Neutrophil (primary cell): Measurements from ENCODE around the gene GRK3.
"Not testable (repeated sequence)": the region's sequence is repeated elsewhere in the genome, so short reads cannot be mapped to it uniquely, and the experiment has no call there.

Source experiments
- H3K27ac ChIP-seq: fragments of 200-600 bp; sonication (generic); 2 replicates; pipeline ENCODE4 v1.5.1; 2016; ENCODE audit warnings: mild to moderate bottlenecking, moderate library complexity
- H3K27me3 ChIP-seq: fragments of 200-600 bp; sonication (generic); 2 replicates; pipeline ENCODE4 v1.6.0; 2016; ENCODE audit warnings: mild to moderate bottlenecking
- H3K36me3 ChIP-seq: fragments of 200-600 bp; sonication (generic); 2 replicates; pipeline ENCODE4 v1.5.1; 2017
- H3K4me1 ChIP-seq, 2 experiments: fragments of 200-600 bp in 1 of 2; sonication (generic) in 1 of 2; 1 replicate in 1 of 2; 2 replicates in 1 of 2; pipeline versions ENCODE4 v1.5.1 to v1.6.1; 2013 to 2016; ENCODE audit warnings: low read depth in 1 of 2, low read length in 1 of 2, mild to moderate bottlenecking in 1 of 2, moderate library complexity in 1 of 2; ENCODE audit not compliant: control insufficient read depth in 1 of 2, insufficient read depth in 1 of 2
- H3K4me3 ChIP-seq, 2 experiments: fragments of 200-600 bp in 1 of 2; sonication (generic) in 1 of 2; 1 replicate in 1 of 2; 2 replicates in 1 of 2; pipeline ENCODE4 v1.5.1; 2013 to 2016; ENCODE audit warnings: low read depth in 1 of 2, low read length in 1 of 2, mild to moderate bottlenecking in 1 of 2, moderate library complexity in 1 of 2
- H3K9me3 ChIP-seq: fragments of 200-600 bp; sonication (generic); 2 replicates; pipeline ENCODE4 v1.5.1; 2016
- TF ChIP-seq, protein P1 (sequence below): fragments of 200-600 bp; sonication (generic); IDR thresholded peaks from 2 replicates; pipeline ENCODE4 v1.5.1; 2016; ENCODE audit warnings: antibody characterized with exemption

GRK3 gene

DNA sequence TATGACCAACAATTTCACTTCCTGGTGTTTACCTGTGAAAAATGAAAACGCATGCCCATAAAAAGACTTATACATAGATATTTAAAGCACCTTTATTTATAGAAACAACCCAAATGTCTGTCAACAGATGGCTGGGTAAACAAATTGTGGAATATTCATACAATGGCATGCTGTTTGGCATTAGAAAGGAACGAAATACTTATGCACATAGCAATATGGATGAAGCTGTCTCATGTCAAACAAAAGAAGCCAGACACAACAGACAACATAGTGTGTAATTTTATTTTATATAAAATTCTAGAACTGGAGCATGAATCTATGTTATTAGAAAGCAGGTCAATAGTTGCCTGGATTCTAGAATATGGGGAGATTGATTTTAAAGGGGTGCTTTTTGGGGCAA lies 38.0 kb downstream of the GRK3 start:
- TF ChIP-seq, protein P1, sequence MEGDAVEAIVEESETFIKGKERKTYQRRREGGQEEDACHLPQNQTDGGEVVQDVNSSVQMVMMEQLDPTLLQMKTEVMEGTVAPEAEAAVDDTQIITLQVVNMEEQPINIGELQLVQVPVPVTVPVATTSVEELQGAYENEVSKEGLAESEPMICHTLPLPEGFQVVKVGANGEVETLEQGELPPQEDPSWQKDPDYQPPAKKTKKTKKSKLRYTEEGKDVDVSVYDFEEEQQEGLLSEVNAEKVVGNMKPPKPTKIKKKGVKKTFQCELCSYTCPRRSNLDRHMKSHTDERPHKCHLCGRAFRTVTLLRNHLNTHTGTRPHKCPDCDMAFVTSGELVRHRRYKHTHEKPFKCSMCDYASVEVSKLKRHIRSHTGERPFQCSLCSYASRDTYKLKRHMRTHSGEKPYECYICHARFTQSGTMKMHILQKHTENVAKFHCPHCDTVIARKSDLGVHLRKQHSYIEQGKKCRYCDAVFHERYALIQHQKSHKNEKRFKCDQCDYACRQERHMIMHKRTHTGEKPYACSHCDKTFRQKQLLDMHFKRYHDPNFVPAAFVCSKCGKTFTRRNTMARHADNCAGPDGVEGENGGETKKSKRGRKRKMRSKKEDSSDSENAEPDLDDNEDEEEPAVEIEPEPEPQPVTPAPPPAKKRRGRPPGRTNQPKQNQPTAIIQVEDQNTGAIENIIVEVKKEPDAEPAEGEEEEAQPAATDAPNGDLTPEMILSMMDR, result no peak
- Histone ChIP-seq H3K27ac (no peak overlapping the region), H3K27me3 (no peaks in the 10 kb centered on the region), H3K36me3 (no peaks in the 10 kb centered on the region), H3K9me3 (no peaks in the 10 kb centered on the region), H3K4me1 (no peaks in the 10 kb centered on the region), H3K4me3 (no peak overlapping the region)

- TF ChIP-seq, protein P1, result no peak
- Histone ChIP-seq H3K4me3 (no peak overlapping the region), H3K36me3 (no peaks in the 10 kb centered on the region), H3K27me3 (no peaks in the 10 kb centered on the region), H3K9me3 (no peaks in the 10 kb centered on the region), H3K27ac (no peak overlapping the region), H3K4me1 (no peaks in the 10 kb centered on the region)
Observed at GRCh38 chr22:25602916-25603315, 38.4 kb downstream of the GRK3 start.

- not testable (repeated sequence) for H3K4me1 ChIP-seq, H3K36me3 ChIP-seq, H3K4me3 ChIP-seq, H3K27ac ChIP-seq, H3K9me3 ChIP-seq, H3K27me3 ChIP-seq
Observed at GRCh38 chr22:25605146-25605545, 40.7 kb downstream of the GRK3 start.

DNA sequence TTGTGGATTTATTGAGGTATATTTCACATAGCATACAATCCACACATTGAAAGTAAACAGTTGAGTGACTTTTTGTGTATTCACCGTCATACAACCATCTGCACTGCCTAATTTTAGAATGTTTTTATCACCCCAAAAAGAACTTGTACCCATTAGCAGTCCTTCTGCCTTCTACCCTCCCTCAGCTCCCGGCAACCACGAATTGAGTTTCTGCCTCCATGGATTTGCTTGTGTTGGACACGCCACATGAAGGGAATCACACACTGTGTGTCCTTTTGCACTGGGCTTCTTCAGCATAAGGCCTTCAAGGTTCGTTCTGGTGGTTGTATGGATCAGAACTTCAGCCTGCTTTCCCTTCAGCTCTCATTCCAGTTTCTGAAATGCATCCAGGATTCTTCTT lies 41.1 kb downstream of the GRK3 start:
- H3K27me3 ChIP-seq, H3K27ac ChIP-seq, H3K36me3 ChIP-seq, H3K4me1 ChIP-seq, H3K9me3 ChIP-seq, H3K4me3 ChIP-seq: not testable (repeated sequence)

DNA sequence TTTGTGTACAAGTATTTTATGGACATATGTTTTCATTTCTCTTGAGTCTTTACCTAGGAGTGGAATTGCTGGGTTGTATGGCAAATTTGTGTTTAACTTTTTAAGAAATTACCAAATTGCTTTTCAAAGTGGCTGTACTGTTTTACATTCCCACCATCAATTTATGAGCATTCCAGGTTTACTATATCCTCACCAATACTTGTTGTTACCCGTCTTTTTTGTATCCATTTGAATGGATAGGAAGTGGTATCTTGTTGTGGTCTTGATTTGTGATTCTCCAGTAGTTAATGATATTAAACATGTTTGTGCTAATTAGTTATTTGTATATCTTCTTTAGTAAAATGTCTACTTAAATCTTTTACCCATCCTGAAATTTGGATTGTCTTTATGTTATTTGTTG lies 46.8 kb downstream of the GRK3 start:
- not testable (repeated sequence) for H3K9me3 ChIP-seq, H3K4me1 ChIP-seq, H3K36me3 ChIP-seq, H3K27me3 ChIP-seq, H3K27ac ChIP-seq, H3K4me3 ChIP-seq

DNA sequence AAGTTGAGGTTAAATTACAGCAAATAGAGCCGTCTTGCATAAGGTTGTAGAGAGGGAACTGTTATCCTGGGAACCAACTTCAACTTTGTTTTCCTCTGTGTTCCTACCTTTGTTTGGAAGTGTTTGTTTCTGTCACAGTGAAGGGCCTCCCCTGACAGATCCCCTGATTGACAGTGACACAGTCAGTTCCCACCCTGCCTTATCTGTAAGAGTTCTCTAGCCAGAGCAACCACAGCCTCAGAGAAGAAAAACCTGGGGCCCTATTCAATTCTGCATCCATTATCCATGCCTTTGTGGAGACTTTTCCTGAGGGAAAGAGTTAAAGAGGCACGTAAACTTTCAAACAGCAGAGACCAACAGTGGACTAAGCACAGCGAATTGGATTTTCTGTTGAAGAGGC lies 48.7 kb downstream of the GRK3 start:
- not testable (repeated sequence) for H3K4me3 ChIP-seq, H3K36me3 ChIP-seq, H3K4me1 ChIP-seq, H3K27me3 ChIP-seq, H3K27ac ChIP-seq, H3K9me3 ChIP-seq

DNA sequence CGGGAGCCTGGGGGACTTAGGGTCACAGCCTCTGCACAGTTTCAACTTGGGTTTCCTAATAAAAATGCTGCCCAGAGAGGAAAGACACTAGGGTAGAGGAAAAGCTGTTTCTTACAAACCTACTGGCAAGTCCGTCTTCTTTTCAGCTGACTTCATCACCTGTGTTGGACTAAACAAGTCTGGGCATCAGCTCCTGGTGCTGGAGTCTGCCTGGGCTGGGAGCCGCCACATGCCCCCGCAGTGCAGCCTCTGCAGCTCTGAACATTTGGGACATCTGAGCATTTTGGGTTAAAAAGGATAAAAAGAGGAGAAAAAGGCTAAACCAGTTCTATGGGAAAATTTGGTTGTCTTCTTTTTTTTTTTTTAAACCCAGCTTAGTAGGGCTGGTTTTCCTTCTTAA lies 49.1 kb downstream of the GRK3 start:
- not testable (repeated sequence) for H3K36me3 ChIP-seq, H3K4me3 ChIP-seq, H3K27ac ChIP-seq, H3K9me3 ChIP-seq, H3K4me1 ChIP-seq, H3K27me3 ChIP-seq

- not testable (repeated sequence) for H3K27me3 ChIP-seq, H3K4me1 ChIP-seq, H3K36me3 ChIP-seq, H3K27ac ChIP-seq, H3K9me3 ChIP-seq, H3K4me3 ChIP-seq
Observed at GRCh38 chr22:25614791-25615190, 50.3 kb downstream of the GRK3 start.

DNA sequence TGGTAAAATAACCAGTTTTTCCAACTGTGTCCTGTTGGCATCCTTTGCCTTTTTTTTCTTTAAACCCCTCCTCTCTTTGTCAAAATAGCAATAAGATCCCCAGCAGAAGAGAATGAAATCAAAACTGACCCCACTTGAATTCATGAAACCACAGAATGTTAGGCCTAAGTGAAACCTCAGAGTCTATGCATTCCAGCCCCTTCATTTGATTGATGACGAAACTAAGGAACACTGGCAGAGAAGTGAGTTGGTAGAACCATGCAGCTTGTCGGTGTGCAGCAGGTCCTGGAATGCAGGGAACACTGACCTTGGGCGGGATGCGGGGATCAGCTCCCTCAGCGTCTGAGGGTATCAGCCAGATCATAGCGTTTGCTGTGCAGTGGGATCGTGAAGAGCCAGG lies 57.5 kb downstream of the GRK3 start:
- H3K9me3 ChIP-seq, result no peaks in the 10 kb centered on the region
- no peaks in the 10 kb centered on the region for H3K27me3 ChIP-seq
- TF ChIP-seq, protein P1, result no peak
- H3K36me3 ChIP-seq, result no peaks in the 10 kb centered on the region
- no peak overlapping the region for H3K4me3 ChIP-seq
- no peak overlapping the region for H3K27ac ChIP-seq
- no peaks in the 10 kb centered on the region for H3K4me1 ChIP-seq
